CD4-positive, CD25-positive, alpha-beta regulatory T cell (primary cell): ENCODE measurements around the gene PCDH8. TPM values are rescaled to one million over a fixed set of nuclear protein-coding genes. Genes with fewer than 3 reads are reported as not detected.

Experiments
- ATAC-seq, 2 donors: fragments of 150-1000 bp; cut with Tn5 transposase; one replicate each; pipeline ENCODE4 v1.10.0; 2021; ENCODE audit warnings: low read depth in 2 of 2, moderate number of reproducible peaks in 2 of 2, moderate library complexity in 1 of 2
- DNase-seq, 3 donors: peaks; one replicate each; pipeline versions ENCODE4 v3.0.0 to v3.0.0-alpha.2; 2012 to 2022; ENCODE audit warnings: mixed read lengths in 1 of 3
- H3K27ac ChIP-seq: one replicate; pipeline ENCODE4 v1.7.0; 2013; ENCODE audit warnings: mild to moderate bottlenecking, low read length; ENCODE audit not compliant: insufficient read depth, poor library complexity, severe bottlenecking
- H3K27me3 ChIP-seq: one replicate; pipeline ENCODE4 v1.7.0; 2013; ENCODE audit warnings: low read length; ENCODE audit not compliant: control insufficient read depth, insufficient read depth
- H3K36me3 ChIP-seq: one replicate; pipeline ENCODE4 v1.7.0; 2013; ENCODE audit warnings: mild to moderate bottlenecking, low read length, moderate library complexity; ENCODE audit not compliant: control insufficient read depth, insufficient read depth
- H3K4me1 ChIP-seq: 2 replicates; pipeline ENCODE4 v1.7.0; 2013; ENCODE audit warnings: mild to moderate bottlenecking, low read length; ENCODE audit not compliant: insufficient read depth, control insufficient read depth, poor library complexity, severe bottlenecking
- H3K4me3 ChIP-seq: one replicate; pipeline ENCODE4 v1.7.0; 2013; ENCODE audit warnings: low read depth, mild to moderate bottlenecking, low read length, moderate library complexity
- H3K9me3 ChIP-seq, 2 experiments: 1 replicate in 1 of 2; 2 replicates in 1 of 2; pipeline ENCODE4 v1.7.0; 2013; ENCODE audit warnings: low read length in 2 of 2, mild to moderate bottlenecking in 1 of 2, moderate library complexity in 1 of 2; ENCODE audit not compliant: control insufficient read depth in 2 of 2
- H3K27ac Mint-ChIP-seq, 3 donors: one replicate each; pipeline ENCODE4 v1.8.0; 2020 to 2022; ENCODE audit warnings: mild to moderate bottlenecking in 3 of 3, mixed read lengths in 3 of 3, moderate library complexity in 2 of 3
- H3K27me3 Mint-ChIP-seq: one replicate; pipeline ENCODE4 v1.8.0; 2022; ENCODE audit warnings: mild to moderate bottlenecking, mixed read lengths
- H3K36me3 Mint-ChIP-seq: one replicate; pipeline ENCODE4 v1.8.0; 2020; ENCODE audit warnings: mixed read lengths
- H3K4me1 Mint-ChIP-seq, 4 donors: one replicate each; pipeline ENCODE4 v1.8.0; 2020 to 2022; ENCODE audit warnings: mixed read lengths in 4 of 4, mild to moderate bottlenecking in 1 of 4
- H3K4me3 Mint-ChIP-seq, 4 donors: one replicate each; pipeline ENCODE4 v1.8.0; 2020 to 2022; ENCODE audit warnings: mild to moderate bottlenecking in 4 of 4, mixed read lengths in 4 of 4, moderate library complexity in 3 of 4
- H3K9me3 Mint-ChIP-seq, 7 donors: one replicate each; pipeline ENCODE4 v1.8.0; 2020 to 2022; ENCODE audit warnings: mixed read lengths in 7 of 7, mild to moderate bottlenecking in 3 of 7, moderate library complexity in 2 of 7
- polyA plus RNA-seq, 4 donors: library from polyadenylated mRNA; unstranded; fragments of 300-500 nt; fragmentation: Illumina TruSeq; gene quantifications; one replicate each; pipeline ENCODE4 v1.2.3, GENCODE V29; 2021
- total RNA-seq: library from RNA; stranded (reverse); gene quantifications from one replicate; pipeline ENCODE4 v1.2.3, GENCODE V29; 2022

The PCDH8 gene, protein sequence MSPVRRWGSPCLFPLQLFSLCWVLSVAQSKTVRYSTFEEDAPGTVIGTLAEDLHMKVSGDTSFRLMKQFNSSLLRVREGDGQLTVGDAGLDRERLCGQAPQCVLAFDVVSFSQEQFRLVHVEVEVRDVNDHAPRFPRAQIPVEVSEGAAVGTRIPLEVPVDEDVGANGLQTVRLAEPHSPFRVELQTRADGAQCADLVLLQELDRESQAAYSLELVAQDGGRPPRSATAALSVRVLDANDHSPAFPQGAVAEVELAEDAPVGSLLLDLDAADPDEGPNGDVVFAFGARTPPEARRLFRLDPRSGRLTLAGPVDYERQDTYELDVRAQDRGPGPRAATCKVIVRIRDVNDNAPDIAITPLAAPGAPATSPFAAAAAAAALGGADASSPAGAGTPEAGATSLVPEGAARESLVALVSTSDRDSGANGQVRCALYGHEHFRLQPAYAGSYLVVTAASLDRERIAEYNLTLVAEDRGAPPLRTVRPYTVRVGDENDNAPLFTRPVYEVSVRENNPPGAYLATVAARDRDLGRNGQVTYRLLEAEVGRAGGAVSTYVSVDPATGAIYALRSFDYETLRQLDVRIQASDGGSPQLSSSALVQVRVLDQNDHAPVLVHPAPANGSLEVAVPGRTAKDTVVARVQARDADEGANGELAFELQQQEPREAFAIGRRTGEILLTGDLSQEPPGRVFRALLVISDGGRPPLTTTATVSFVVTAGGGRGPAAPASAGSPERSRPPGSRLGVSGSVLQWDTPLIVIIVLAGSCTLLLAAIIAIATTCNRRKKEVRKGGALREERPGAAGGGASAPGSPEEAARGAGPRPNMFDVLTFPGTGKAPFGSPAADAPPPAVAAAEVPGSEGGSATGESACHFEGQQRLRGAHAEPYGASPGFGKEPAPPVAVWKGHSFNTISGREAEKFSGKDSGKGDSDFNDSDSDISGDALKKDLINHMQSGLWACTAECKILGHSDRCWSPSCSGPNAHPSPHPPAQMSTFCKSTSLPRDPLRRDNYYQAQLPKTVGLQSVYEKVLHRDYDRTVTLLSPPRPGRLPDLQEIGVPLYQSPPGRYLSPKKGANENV
- total RNA-seq, result not detected
- polyA plus RNA-seq, result not detected

DNA sequence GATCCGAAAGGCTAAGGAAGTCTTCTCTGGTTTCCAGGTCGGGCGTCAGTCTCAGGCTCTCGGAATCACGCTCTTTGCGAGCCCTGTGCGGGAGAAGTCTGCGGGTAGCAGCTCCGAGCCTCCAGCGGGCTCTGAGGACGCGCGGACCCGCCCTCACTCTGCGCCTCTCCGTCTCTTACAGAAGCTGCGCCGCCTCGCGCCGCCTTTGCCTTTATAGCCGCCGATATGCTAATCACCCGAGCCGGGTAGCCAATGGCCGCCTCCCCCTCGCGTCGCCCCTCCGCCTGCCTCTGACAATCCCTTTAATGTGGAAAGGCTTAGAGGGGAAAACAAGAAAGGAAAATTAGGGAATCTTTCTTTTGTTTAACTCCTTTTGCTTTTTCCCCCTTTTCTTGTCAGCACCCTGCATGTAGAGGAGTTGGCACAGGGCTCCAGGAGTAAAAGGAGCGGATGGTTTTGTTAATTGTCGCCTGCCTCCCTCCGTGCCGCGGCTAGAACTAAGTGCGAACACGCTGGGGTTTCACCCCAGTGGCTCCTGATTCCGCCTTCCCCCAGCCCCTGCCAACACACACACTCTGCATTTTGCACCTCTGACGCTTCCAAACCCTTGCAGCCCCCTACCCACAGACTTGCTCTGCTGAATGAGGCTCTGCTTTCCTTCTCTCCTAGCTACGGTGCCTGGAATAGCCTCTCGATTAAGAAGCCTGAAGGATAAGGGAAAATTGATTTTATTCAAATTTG lies at the start of gene PCDH8:
Gene PCDH8 (minus strand): TSS at position 186 of the 741 bp plus-strand sequence. CDS start 204 bp downstream, outside the sequence.
- DNase-seq (no peak), ATAC-seq (no peak)
- peaks cover 66% of the 10 kb centered on the region for H3K27me3 Mint-ChIP-seq
- peaks cover 0 to 39% (median 9%) of the 10 kb centered on the region in 4 donors for H3K4me1 Mint-ChIP-seq
- no peaks in the 10 kb centered on the region for H3K36me3 Mint-ChIP-seq
- peaks cover 0 to 10% (median 5%) of the 10 kb centered on the region in 7 donors for H3K9me3 Mint-ChIP-seq
- H3K4me3 Mint-ChIP-seq, result peak within 1 kb of the TSS; percentile 35 to 64 (median 48)
- Histone ChIP-seq H3K27ac (no peak within 1 kb of the TSS), H3K4me3 (no peak within 1 kb of the TSS), H3K36me3 (no peaks in the 10 kb centered on the region), H3K9me3 (no peaks in the 10 kb centered on the region), H3K27me3 (peaks cover 37% of the 10 kb centered on the region), H3K4me1 (peaks cover 22% of the 10 kb centered on the region)
- H3K27ac Mint-ChIP-seq, result no peak within 1 kb of the TSS

DNA sequence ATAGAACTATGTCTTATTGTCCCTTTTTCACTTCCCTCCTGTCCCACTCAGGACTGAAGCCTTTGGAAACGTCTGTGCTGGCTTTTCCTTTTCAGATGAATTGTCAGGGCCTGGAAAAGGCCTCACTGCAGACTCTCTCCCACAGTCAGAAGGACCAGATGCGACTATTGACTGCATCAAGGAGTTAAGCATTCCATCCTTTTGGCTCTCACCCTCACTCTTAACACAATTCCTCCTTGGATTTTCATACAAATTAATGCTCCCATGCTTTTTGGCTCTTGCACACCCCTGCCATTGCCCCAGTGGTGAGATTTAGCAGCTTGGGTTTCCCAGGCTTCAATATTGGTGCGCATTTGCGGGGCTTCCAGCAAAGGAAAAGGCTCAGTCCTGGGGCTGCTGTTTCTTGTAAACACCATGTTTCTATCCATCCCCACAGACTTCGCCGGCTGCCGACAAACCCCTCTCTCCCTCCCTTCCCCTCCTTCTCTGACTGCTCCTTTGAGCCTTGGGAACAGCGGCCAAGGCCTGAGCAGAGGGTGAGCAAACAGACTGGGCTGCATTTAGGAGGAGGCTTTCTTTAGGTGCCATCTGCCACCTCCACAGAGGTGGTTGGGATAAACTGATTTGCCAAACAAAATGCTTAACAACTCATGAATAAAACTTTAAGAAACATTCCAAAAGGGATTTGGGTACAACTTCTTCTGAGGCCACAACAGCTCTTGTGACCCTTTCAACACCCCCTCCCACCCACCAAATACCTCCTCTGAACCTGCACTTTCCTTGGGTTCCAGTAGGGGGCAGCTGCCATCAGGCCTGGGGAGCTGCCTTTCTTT lies 48.6 kb upstream of the PCDH8 start:
- no peaks in the 10 kb centered on the region for H3K4me1 ChIP-seq
- H3K36me3 Mint-ChIP-seq, result no peaks in the 10 kb centered on the region
- no peaks in the 10 kb centered on the region for H3K9me3 ChIP-seq
- no peak overlapping the region for H3K27ac ChIP-seq
- no peak overlapping the region for H3K4me3 ChIP-seq
- H3K9me3 Mint-ChIP-seq, result peaks cover 0 to 3% (median 0%) of the 10 kb centered on the region in 7 donors
- no peaks in the 10 kb centered on the region for H3K36me3 ChIP-seq
- no peak overlapping the region for H3K27ac Mint-ChIP-seq
- DNase-seq (no peak), ATAC-seq (no peak)
- no peaks in the 10 kb centered on the region for H3K27me3 ChIP-seq
- no peaks in the 10 kb centered on the region for H3K4me1 Mint-ChIP-seq
- no peak overlapping the region for H3K4me3 Mint-ChIP-seq
- H3K27me3 Mint-ChIP-seq, result no peaks in the 10 kb centered on the region

DNA sequence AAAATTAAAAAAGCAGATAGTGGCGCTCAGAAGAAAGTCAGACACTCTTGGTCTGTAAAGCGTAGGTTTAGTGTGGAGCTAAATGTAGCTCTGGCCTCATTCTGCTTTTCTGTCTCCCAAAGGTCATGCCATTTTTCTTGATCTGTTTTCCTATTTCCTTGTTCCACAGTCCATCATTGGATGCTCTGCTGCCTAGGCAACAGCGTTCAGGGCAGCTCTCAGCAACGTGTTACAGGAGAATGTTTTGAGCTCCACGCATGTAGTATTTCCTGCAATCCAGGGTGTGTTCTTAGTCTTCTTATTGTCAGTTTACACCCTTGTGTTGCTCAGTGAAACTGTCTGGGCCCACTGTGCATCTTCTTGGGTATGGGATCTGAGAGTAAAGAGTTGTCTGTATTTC lies 46.0 kb upstream of the PCDH8 start:
- Histone ChIP-seq H3K4me3 (no peak overlapping the region), H3K27me3 (no peaks in the 10 kb centered on the region), H3K27ac (no peak overlapping the region), H3K36me3 (no peaks in the 10 kb centered on the region), H3K9me3 (no peaks in the 10 kb centered on the region), H3K4me1 (no peaks in the 10 kb centered on the region)
- Mint-ChIP-seq H3K4me1 (no peaks in the 10 kb centered on the region), H3K4me3 (no peak overlapping the region), H3K27ac (no peak overlapping the region), H3K9me3 (peaks cover 0 to 6% (median 0%) of the 10 kb centered on the region in 7 donors), H3K27me3 (no peaks in the 10 kb centered on the region), H3K36me3 (no peaks in the 10 kb centered on the region)
- DNase-seq (no peak), ATAC-seq (no peak)

DNA sequence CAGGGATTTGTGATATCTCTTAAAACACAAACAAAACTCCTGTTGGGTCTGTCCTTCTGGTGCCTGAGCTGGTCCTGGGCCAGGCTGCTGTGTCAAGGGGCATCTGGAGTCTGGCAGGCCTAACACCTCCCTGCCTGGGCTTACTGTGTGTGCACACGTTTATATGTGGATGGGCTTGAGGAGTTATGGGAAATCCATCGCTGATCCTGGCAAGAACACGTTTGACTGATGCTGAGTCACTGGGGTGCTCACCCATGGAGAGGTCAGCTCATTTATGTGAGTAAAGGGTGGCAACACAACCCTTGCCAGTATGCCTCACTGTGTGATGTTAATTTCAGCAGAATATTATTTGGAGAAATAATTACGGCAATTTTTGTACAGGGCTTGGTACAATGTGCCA lies 44.5 kb upstream of the PCDH8 start:
- no peaks in the 10 kb centered on the region for H3K4me1 Mint-ChIP-seq
- H3K27me3 ChIP-seq, result no peaks in the 10 kb centered on the region
- DNase-seq, result no peak
- peaks cover 0 to 6% (median 0%) of the 10 kb centered on the region in 7 donors for H3K9me3 Mint-ChIP-seq
- no peaks in the 10 kb centered on the region for H3K36me3 ChIP-seq
- no peaks in the 10 kb centered on the region for H3K9me3 ChIP-seq
- no peak overlapping the region for H3K27ac Mint-ChIP-seq
- H3K4me3 Mint-ChIP-seq, result no peak overlapping the region
- H3K4me3 ChIP-seq, result no peak overlapping the region
- no peaks in the 10 kb centered on the region for H3K36me3 Mint-ChIP-seq
- no peaks in the 10 kb centered on the region for H3K27me3 Mint-ChIP-seq
- ATAC-seq, result no peak
- H3K27ac ChIP-seq, result no peak overlapping the region
- no peaks in the 10 kb centered on the region for H3K4me1 ChIP-seq

DNA sequence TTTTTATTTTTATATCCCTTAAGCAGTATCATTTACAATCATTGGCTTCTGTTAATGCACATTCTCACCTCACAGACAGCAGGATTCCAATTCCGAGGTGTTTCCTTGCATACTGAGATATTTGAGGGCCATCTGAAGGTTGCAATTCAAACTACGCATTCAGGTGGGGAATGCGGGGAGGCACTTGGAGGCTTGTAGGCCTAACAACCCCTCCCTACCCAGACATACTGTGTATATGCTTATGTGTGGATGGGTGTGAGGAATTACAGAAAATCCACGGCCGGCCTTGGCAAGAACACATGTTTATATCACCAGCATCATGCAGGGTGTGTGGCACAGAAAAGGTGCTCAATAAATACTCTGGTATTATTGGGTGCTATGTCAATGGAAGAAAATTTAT lies 43.3 kb upstream of the PCDH8 start:
- H3K4me3 Mint-ChIP-seq, result no peak overlapping the region
- no peaks in the 10 kb centered on the region for H3K27me3 ChIP-seq
- no peak overlapping the region for H3K27ac ChIP-seq
- no peaks in the 10 kb centered on the region for H3K36me3 ChIP-seq
- ATAC-seq, result no peak
- no peak for DNase-seq
- H3K27ac Mint-ChIP-seq, result no peak overlapping the region
- H3K9me3 ChIP-seq, result no peaks in the 10 kb centered on the region
- no peaks in the 10 kb centered on the region for H3K36me3 Mint-ChIP-seq
- H3K4me1 Mint-ChIP-seq, result no peaks in the 10 kb centered on the region
- no peak overlapping the region for H3K4me3 ChIP-seq
- H3K27me3 Mint-ChIP-seq, result no peaks in the 10 kb centered on the region
- peaks cover 0 to 6% (median 0%) of the 10 kb centered on the region in 7 donors for H3K9me3 Mint-ChIP-seq
- no peaks in the 10 kb centered on the region for H3K4me1 ChIP-seq

DNA sequence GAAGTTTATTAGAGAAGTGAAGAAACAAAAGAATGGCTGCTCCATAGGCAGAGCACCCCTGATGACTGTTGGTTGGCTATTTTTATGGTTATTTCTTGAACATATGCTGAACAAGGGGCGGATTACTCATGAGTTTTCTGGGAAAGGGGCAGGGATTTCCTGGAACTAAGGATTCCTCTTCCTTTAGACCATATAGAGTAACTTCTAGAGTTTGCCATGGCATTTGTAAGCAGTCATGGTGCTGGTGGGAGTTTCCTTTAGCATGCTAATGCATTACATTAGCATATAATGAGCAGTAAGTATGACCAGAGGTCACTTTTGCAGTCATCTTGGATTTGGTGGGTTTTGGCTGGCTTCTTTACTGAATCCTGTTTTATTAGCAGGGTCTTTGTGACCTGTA lies 38.7 kb upstream of the PCDH8 start:
- Histone ChIP-seq H3K36me3 (no peaks in the 10 kb centered on the region), H3K4me3 (no peak overlapping the region), H3K4me1 (no peaks in the 10 kb centered on the region), H3K27ac (no peak overlapping the region), H3K27me3 (no peaks in the 10 kb centered on the region), H3K9me3 (no peaks in the 10 kb centered on the region)
- no peaks in the 10 kb centered on the region for H3K36me3 Mint-ChIP-seq
- no peak overlapping the region for H3K4me3 Mint-ChIP-seq
- peaks cover 0 to 7% (median 2%) of the 10 kb centered on the region in 7 donors for H3K9me3 Mint-ChIP-seq
- H3K4me1 Mint-ChIP-seq, result no peaks in the 10 kb centered on the region
- DNase-seq, result no peak
- no peak overlapping the region for H3K27ac Mint-ChIP-seq
- peaks cover 4% of the 10 kb centered on the region for H3K27me3 Mint-ChIP-seq
- no peak for ATAC-seq
